ENCODE results near the gene ST14. TPM values are rescaled to one million over a fixed set of nuclear protein-coding genes. Genes with fewer than 3 reads are reported as not detected.
"Not testable (repeated sequence)": the region's sequence is repeated elsewhere in the genome, so short reads cannot be mapped to it uniquely, and the experiment has no call there.

Gene ST14
- total and polyA plus RNA-seq, 2 donors (not counting 3 experiments of a cell fraction or from before 2014, with no cell fraction given): 0.08 TPM; not detected in 1

- Histone ChIP-seq H3K79me2 (ENCODE audit: control insufficient read depth, insufficient read depth, low read length) (no peaks in the 10 kb centered on the region), H3K9ac (replicated peaks; ENCODE audit: extremely low read depth, insufficient read depth, low read length) (no peak overlapping the region), H2AFZ (ENCODE audit: low read depth, low read length) (no peak overlapping the region), H3K9me3 (replicated peaks; ENCODE audit: control insufficient read depth, insufficient read depth, low read length) (no peaks in the 10 kb centered on the region), H3K36me3 (ENCODE audit: control insufficient read depth in 2 of 2, extremely low read depth in 1 of 2, insufficient read depth in 2 of 2, low read length in 2 of 2) (no peaks in the 10 kb centered on the region), H3K27me3 (ENCODE audit: control insufficient read depth in 2 of 2, insufficient read depth in 2 of 2, low read length in 2 of 2) (no peaks in the 10 kb centered on the region), H4K20me1 (replicated peaks; ENCODE audit: control insufficient read depth, extremely low read depth, insufficient read depth, low read length) (no peaks in the 10 kb centered on the region), H3K4me2 (ENCODE audit: insufficient read depth, low read length) (no peak overlapping the region), H3K4me1 (ENCODE audit: control insufficient read depth, extremely low read depth, insufficient read depth, low read length) (no peaks in the 10 kb centered on the region), H3K9me1 (replicated peaks; ENCODE audit: control insufficient read depth, extremely low read depth, insufficient read depth, low read length) (no peaks in the 10 kb centered on the region), H3K27ac (ENCODE audit: insufficient read depth, low read depth, low read length) (no peak overlapping the region), H3K4me3 (replicated peaks in 1 of 3; ENCODE audit: insufficient read depth in 1 of 3, low read depth in 1 of 3, low read length in 3 of 3) (no peak overlapping the region)
- ChIA-PET POLR2A (no interaction called here), CTCF (no interaction called here)
- no peak for FAIRE-seq
- dilution Hi-C loops (cut with MboI; ENCODE audit: extremely low pct_ligation_motif_present, low sequenced_read_pairs) (no loop called here), intact Hi-C loops (cut with micrococcal nuclease) (no loop called here)
- TF ChIP-seq POLR2AphosphoS5 (IDR thresholded peaks at IDR 0.05; ENCODE audit: insufficient read depth, low read depth, low read length): no peak
- no peak for TF ChIP-seq CTCF (IDR thresholded peaks at IDR 0.05; ENCODE audit: extremely low read depth in 1 of 2, insufficient read depth in 1 of 2, low read depth in 1 of 2, low read length in 2 of 2)
- peak; percentile 11 for TF ChIP-seq JUN (IDR thresholded peaks at IDR 0.05; ENCODE audit: borderline replicate concordance, insufficient read depth, insufficient read length, low read depth)
- no peak for TF ChIP-seq POLR2A (IDR thresholded peaks at IDR 0.05; ENCODE audit: low read depth, low read length)
- DNase-seq (ENCODE audit: low read depth, low spot score): no peak
- BruUV-seq (replicated peaks): no TSS peak
Measured at GRCh38 chr11:130244848-130245247, 85.3 kb downstream of the ST14 start.

GRCh38 chr11:130245375-130245774 is 85.8 kb downstream of the ST14 start:
- H3K4me2 ChIP-seq (ENCODE audit: insufficient read depth, low read length); H4K20me1 ChIP-seq (replicated peaks; ENCODE audit: control insufficient read depth, extremely low read depth, insufficient read depth, low read length); H3K4me1 ChIP-seq (ENCODE audit: control insufficient read depth, extremely low read depth, insufficient read depth, low read length); H3K9me3 ChIP-seq (replicated peaks; ENCODE audit: control insufficient read depth, insufficient read depth, low read length); H3K9me1 ChIP-seq (replicated peaks; ENCODE audit: control insufficient read depth, extremely low read depth, insufficient read depth, low read length); POLR2A ChIA-PET; H3K4me3 ChIP-seq (replicated peaks in 1 of 3; ENCODE audit: insufficient read depth in 1 of 3, low read depth in 1 of 3, low read length in 3 of 3); H3K79me2 ChIP-seq (ENCODE audit: control insufficient read depth, insufficient read depth, low read length); H3K36me3 ChIP-seq (ENCODE audit: control insufficient read depth in 2 of 2, extremely low read depth in 1 of 2, insufficient read depth in 2 of 2, low read length in 2 of 2); dilution Hi-C loops (cut with MboI; ENCODE audit: extremely low pct_ligation_motif_present, low sequenced_read_pairs); intact Hi-C loops (cut with micrococcal nuclease); BruUV-seq (replicated peaks); H3K27ac ChIP-seq (ENCODE audit: insufficient read depth, low read depth, low read length); FAIRE-seq; H2AFZ ChIP-seq (ENCODE audit: low read depth, low read length); CTCF ChIA-PET; H3K9ac ChIP-seq (replicated peaks; ENCODE audit: extremely low read depth, insufficient read depth, low read length); H3K27me3 ChIP-seq (ENCODE audit: control insufficient read depth in 2 of 2, insufficient read depth in 2 of 2, low read length in 2 of 2); DNase-seq (ENCODE audit: low read depth, low spot score): not testable (repeated sequence)
